ENCODE data around the gene ASPG.

The ASPG gene

GRCh38 chr14:104158827-104159798 is 73.6 kb downstream of the ASPG start:
- Histone ChIP-seq H3K4me1 (ENCODE audit: control insufficient read depth in 1 of 2, insufficient read depth in 2 of 2, low read length in 2 of 2) (no peaks in the 10 kb centered on the region), H3K27ac (ENCODE audit: low read length) (no peak overlapping the region)

GRCh38 chr14:104159990-104160389 is 74.5 kb downstream of the ASPG start:
- Histone ChIP-seq H3K27ac (ENCODE audit: low read length) (no peak overlapping the region), H3K9me3 (ENCODE audit: control insufficient read depth in 1 of 2, low read length in 2 of 2) (no peaks in the 10 kb centered on the region), H3K36me3 (ENCODE audit: control insufficient read depth in 1 of 2, insufficient read depth in 2 of 2, low read length in 2 of 2) (no peaks in the 10 kb centered on the region), H3K4me1 (ENCODE audit: control insufficient read depth in 1 of 2, insufficient read depth in 2 of 2, low read length in 2 of 2) (no peaks in the 10 kb centered on the region), H3K4me3 (ENCODE audit: low read depth in 1 of 2, low read length in 2 of 2) (no peak overlapping the region), H3K27me3 (ENCODE audit: low read depth, low read length) (no peaks in the 10 kb centered on the region)

More at GRCh38 chr14:104158827-104159798, 73.6 kb downstream of the ASPG start:
- Histone ChIP-seq H3K27me3 (ENCODE audit: low read depth, low read length) (no peaks in the 10 kb centered on the region), H3K4me3 (ENCODE audit: low read depth in 1 of 2, low read length in 2 of 2) (no peak overlapping the region), H3K36me3 (ENCODE audit: control insufficient read depth in 1 of 2, insufficient read depth in 2 of 2, low read length in 2 of 2) (no peaks in the 10 kb centered on the region), H3K9me3 (ENCODE audit: control insufficient read depth in 1 of 2, low read length in 2 of 2) (no peaks in the 10 kb centered on the region)

GRCh38 chr14:104161602-104162367 is 76.3 kb downstream of the ASPG start:
- no peaks in the 10 kb centered on the region for H3K36me3 ChIP-seq (ENCODE audit: control insufficient read depth in 1 of 2, insufficient read depth in 2 of 2, low read length in 2 of 2)
- no peak overlapping the region for H3K4me3 ChIP-seq (ENCODE audit: low read depth in 1 of 2, low read length in 2 of 2)
- H3K27me3 ChIP-seq (ENCODE audit: low read depth, low read length), result no peaks in the 10 kb centered on the region
- no peaks in the 10 kb centered on the region for H3K9me3 ChIP-seq (ENCODE audit: control insufficient read depth in 1 of 2, low read length in 2 of 2)
- H3K4me1 ChIP-seq (ENCODE audit: control insufficient read depth in 1 of 2, insufficient read depth in 2 of 2, low read length in 2 of 2), result no peaks in the 10 kb centered on the region
- no peak overlapping the region for H3K27ac ChIP-seq (ENCODE audit: low read length)

- Histone ChIP-seq H3K4me3 (ENCODE audit: low read depth in 1 of 2, low read length in 2 of 2) (no peak overlapping the region), H3K9me3 (ENCODE audit: control insufficient read depth in 1 of 2, low read length in 2 of 2) (no peaks in the 10 kb centered on the region), H3K4me1 (ENCODE audit: control insufficient read depth in 1 of 2, insufficient read depth in 2 of 2, low read length in 2 of 2) (no peaks in the 10 kb centered on the region), H3K27me3 (ENCODE audit: low read depth, low read length) (no peaks in the 10 kb centered on the region), H3K27ac (ENCODE audit: low read length) (no peak overlapping the region), H3K36me3 (ENCODE audit: control insufficient read depth in 1 of 2, insufficient read depth in 2 of 2, low read length in 2 of 2) (no peaks in the 10 kb centered on the region)
Measured at GRCh38 chr14:104162495-104162894, 77.0 kb downstream of the ASPG start.

GRCh38 chr14:104163541-104163940 is 78.0 kb downstream of the ASPG start:
- no peak overlapping the region for H3K4me3 ChIP-seq (ENCODE audit: low read depth in 1 of 2, low read length in 2 of 2)
- H3K4me1 ChIP-seq (ENCODE audit: control insufficient read depth in 1 of 2, insufficient read depth in 2 of 2, low read length in 2 of 2), result no peaks in the 10 kb centered on the region
- no peaks in the 10 kb centered on the region for H3K36me3 ChIP-seq (ENCODE audit: control insufficient read depth in 1 of 2, insufficient read depth in 2 of 2, low read length in 2 of 2)
- no peaks in the 10 kb centered on the region for H3K27me3 ChIP-seq (ENCODE audit: low read depth, low read length)
- no peak overlapping the region for H3K27ac ChIP-seq (ENCODE audit: low read length)
- no peaks in the 10 kb centered on the region for H3K9me3 ChIP-seq (ENCODE audit: control insufficient read depth in 1 of 2, low read length in 2 of 2)

- no peaks in the 10 kb centered on the region for H3K9me3 ChIP-seq (ENCODE audit: control insufficient read depth in 1 of 2, low read length in 2 of 2)
- H3K4me1 ChIP-seq (ENCODE audit: control insufficient read depth in 1 of 2, insufficient read depth in 2 of 2, low read length in 2 of 2), result no peaks in the 10 kb centered on the region
- H3K36me3 ChIP-seq (ENCODE audit: control insufficient read depth in 1 of 2, insufficient read depth in 2 of 2, low read length in 2 of 2), result no peaks in the 10 kb centered on the region
- H3K27me3 ChIP-seq (ENCODE audit: low read depth, low read length), result no peaks in the 10 kb centered on the region
- H3K4me3 ChIP-seq (ENCODE audit: low read depth in 1 of 2, low read length in 2 of 2), result no peak overlapping the region
- no peak overlapping the region for H3K27ac ChIP-seq (ENCODE audit: low read length)
Measured at GRCh38 chr14:104164041-104164440, 78.5 kb downstream of the ASPG start.

- no peaks in the 10 kb centered on the region for H3K4me1 ChIP-seq (ENCODE audit: control insufficient read depth in 1 of 2, insufficient read depth in 2 of 2, low read length in 2 of 2)
- H3K27ac ChIP-seq (ENCODE audit: low read length), result no peak overlapping the region
- H3K36me3 ChIP-seq (ENCODE audit: control insufficient read depth in 1 of 2, insufficient read depth in 2 of 2, low read length in 2 of 2), result no peaks in the 10 kb centered on the region
- no peak overlapping the region for H3K4me3 ChIP-seq (ENCODE audit: low read depth in 1 of 2, low read length in 2 of 2)
- no peaks in the 10 kb centered on the region for H3K27me3 ChIP-seq (ENCODE audit: low read depth, low read length)
- H3K9me3 ChIP-seq (ENCODE audit: control insufficient read depth in 1 of 2, low read length in 2 of 2), result no peaks in the 10 kb centered on the region
Measured at GRCh38 chr14:104164512-104164911, 79.0 kb downstream of the ASPG start.
